Activated CD8-positive, alpha-beta T cell treated with anti-CD3 and anti-CD28 coated beads, Interleukin-2, amount 10 ng/mL, durations not matched to agents 7 days and 5 days (primary cell): ENCODE data around the gene CDCP2. TPM values are rescaled to one million over a fixed set of nuclear protein-coding genes. Genes with fewer than 3 reads are reported as not detected.
"Not testable (repeated sequence)": the region's sequence is repeated elsewhere in the genome, so short reads cannot be mapped to it uniquely, and the experiment has no call there.

Experiments
- ATAC-seq: fragments of 150-1000 bp; cut with Tn5 transposase; one replicate; pipeline ENCODE4 v1.10.0; 2021; ENCODE audit warnings: moderate library complexity
- CTCF ChIA-PET: fragments of 350-600 bp; sonication (Branson Sonifier 250); formaldehyde crosslinking; loops from one replicate; lab custom pipeline; 2021; ENCODE audit warnings: antibody characterized with exemption; lab: Charles Lee
- POLR2A ChIA-PET: fragments of 350-600 bp; sonication (Branson Sonifier 250); formaldehyde crosslinking; loops from one replicate; lab custom pipeline; 2021; ENCODE audit warnings: antibody characterized with exemption; lab: Charles Lee
- DNase-seq: peaks from one replicate; pipeline ENCODE4 v3.0.0-alpha.2; 2020
- H3K27ac Mint-ChIP-seq: one replicate; pipeline ENCODE4 v1.8.0; 2021; ENCODE audit warnings: mild to moderate bottlenecking, mixed read lengths
- H3K27me3 Mint-ChIP-seq: one replicate; pipeline ENCODE4 v1.8.0; 2021; ENCODE audit warnings: low read depth, mixed read lengths
- H3K36me3 Mint-ChIP-seq: one replicate; pipeline ENCODE4 v1.8.0; 2021; ENCODE audit warnings: low read depth, mixed read lengths
- H3K4me1 Mint-ChIP-seq: one replicate; pipeline ENCODE4 v1.8.0; 2021; ENCODE audit warnings: low read depth, mixed read lengths
- H3K4me3 Mint-ChIP-seq: one replicate; pipeline ENCODE4 v1.8.0; 2021; ENCODE audit warnings: mild to moderate bottlenecking, mixed read lengths
- H3K9me3 Mint-ChIP-seq: one replicate; pipeline ENCODE4 v1.8.0; 2022; ENCODE audit warnings: mixed read lengths; ENCODE audit not compliant: insufficient read depth
- total RNA-seq, 2 experiments: library from RNA; stranded (reverse); gene quantifications; one replicate each; pipeline ENCODE4 v1.2.3, GENCODE V29; 2021

The CDCP2 gene
- total RNA-seq, 2 experiments from 2014 or later: 0.16 TPM; not detected in 1

- DNase-seq (no peak), ATAC-seq (no peak)
- POLR2A ChIA-PET: no interaction called here
- H3K9me3 Mint-ChIP-seq: no peaks in the 10 kb centered on the region
- no peak overlapping the region for H3K4me3 Mint-ChIP-seq
- H3K27me3 Mint-ChIP-seq: no peaks in the 10 kb centered on the region
- H3K27ac Mint-ChIP-seq: no peak overlapping the region
- H3K4me1 Mint-ChIP-seq: peaks cover 5% of the 10 kb centered on the region
- H3K36me3 Mint-ChIP-seq: no peaks in the 10 kb centered on the region
- CTCF ChIA-PET: interaction anchor here (1.4 to 2.6 kb wide), 2 partner anchors 9 to 14 kb away, joined by 3 to 11 read pairs; no protein-coding TSS in a partner anchor
Observed at GRCh38 chr1:54167422-54168139, 14.8 kb upstream of the CDCP2 start.

GRCh38 chr1:54166357-54166756 is 13.6 kb upstream of the CDCP2 start:
- POLR2A ChIA-PET, H3K9me3 Mint-ChIP-seq, H3K4me1 Mint-ChIP-seq, CTCF ChIA-PET, H3K4me3 Mint-ChIP-seq, H3K36me3 Mint-ChIP-seq, H3K27me3 Mint-ChIP-seq, ATAC-seq, DNase-seq, H3K27ac Mint-ChIP-seq: not testable (repeated sequence)

- no peaks in the 10 kb centered on the region for H3K36me3 Mint-ChIP-seq
Observed at GRCh38 chr1:54165146-54165545, 12.3 kb upstream of the CDCP2 start.

DNA sequence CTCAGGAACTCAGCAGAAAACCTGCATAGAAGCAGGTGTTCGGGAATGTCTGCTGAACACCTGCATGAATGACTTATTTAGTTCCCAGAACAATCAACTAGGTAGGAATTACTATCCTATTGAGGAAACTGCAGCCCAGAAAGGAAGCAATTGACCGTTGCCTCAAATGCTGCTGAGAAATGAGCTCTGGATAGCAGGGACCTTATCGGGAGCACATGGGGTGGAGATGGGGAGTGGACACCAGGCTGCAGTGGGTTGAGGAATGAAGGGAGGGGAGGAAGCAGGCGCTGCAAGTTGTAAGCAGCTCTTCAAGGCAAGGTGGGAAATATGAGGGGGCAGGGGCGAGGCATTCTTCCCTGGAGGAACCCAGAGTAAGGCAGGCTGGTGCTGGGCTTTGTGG is 10.8 kb upstream of the CDCP2 start:
- no peaks in the 10 kb centered on the region for H3K27me3 Mint-ChIP-seq
- no peak overlapping the region for H3K4me3 Mint-ChIP-seq
- no peaks in the 10 kb centered on the region for H3K4me1 Mint-ChIP-seq
- DNase-seq: no peak
- ChIA-PET POLR2A (no interaction called here), CTCF (interaction anchor here (2.2 kb wide), 1 partner anchor 18 kb away, joined by 10 read pairs; no protein-coding TSS in a partner anchor)
- no peaks in the 10 kb centered on the region for H3K9me3 Mint-ChIP-seq
- no peak for ATAC-seq
- H3K27ac Mint-ChIP-seq: no peak overlapping the region
- H3K36me3 Mint-ChIP-seq: no peaks in the 10 kb centered on the region

More at GRCh38 chr1:54165146-54165545, 12.3 kb upstream of the CDCP2 start:
- Mint-ChIP-seq H3K9me3 (no peaks in the 10 kb centered on the region), H3K27ac (no peak overlapping the region), H3K4me1 (no peaks in the 10 kb centered on the region), H3K27me3 (no peaks in the 10 kb centered on the region), H3K4me3 (no peak overlapping the region)
- no peak for DNase-seq
- ChIA-PET POLR2A (no interaction called here), CTCF (interaction anchor here (2.2 kb wide), 1 partner anchor 16 kb away, joined by 10 read pairs; no protein-coding TSS in a partner anchor)
- no peak for ATAC-seq

DNA sequence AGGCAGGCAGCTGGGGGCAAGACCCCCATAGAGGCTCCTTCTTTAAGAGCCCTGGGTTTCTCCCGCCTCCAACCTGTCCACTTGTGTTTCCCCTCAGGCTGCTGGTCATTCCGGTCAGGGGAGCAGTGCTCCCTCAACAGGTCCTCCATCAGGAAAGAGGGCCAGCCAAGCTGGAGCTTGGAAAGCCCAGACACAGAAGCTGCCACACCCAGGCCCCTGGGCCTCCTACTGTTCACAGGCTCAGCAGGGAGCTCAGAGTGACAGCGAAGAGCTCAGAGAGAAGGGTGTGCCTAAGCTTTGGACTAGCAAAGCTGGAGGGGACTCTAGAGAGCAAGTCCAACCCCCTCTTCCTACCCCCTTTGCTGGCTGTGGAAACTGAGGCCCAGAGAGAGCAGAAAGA is 10.3 kb upstream of the CDCP2 start:
- Mint-ChIP-seq H3K27ac (no peak overlapping the region), H3K27me3 (no peaks in the 10 kb centered on the region), H3K36me3 (no peaks in the 10 kb centered on the region), H3K4me1 (no peaks in the 10 kb centered on the region), H3K4me3 (no peak overlapping the region), H3K9me3 (no peaks in the 10 kb centered on the region)
- ChIA-PET POLR2A (interaction anchor here (1.2 kb wide), 1 partner anchor 50 kb away, joined by 3 read pairs; no protein-coding TSS in a partner anchor), CTCF (no interaction called here)
- no peak for ATAC-seq
- no peak for DNase-seq

GRCh38 chr1:54161495-54162168 is 8.8 kb upstream of the CDCP2 start:
- CTCF ChIA-PET: no interaction called here
- POLR2A ChIA-PET: no interaction called here
- no peak for ATAC-seq
- Mint-ChIP-seq H3K27me3 (no peaks in the 10 kb centered on the region), H3K4me1 (no peaks in the 10 kb centered on the region), H3K27ac (no peak overlapping the region), H3K4me3 (no peak overlapping the region), H3K9me3 (no peaks in the 10 kb centered on the region), H3K36me3 (no peaks in the 10 kb centered on the region)
- DNase-seq: no peak

GRCh38 chr1:54160351-54160750 is 7.6 kb upstream of the CDCP2 start:
- Mint-ChIP-seq H3K4me3 (no peak overlapping the region), H3K27me3 (peaks cover 3% of the 10 kb centered on the region), H3K27ac (no peak overlapping the region), H3K36me3 (no peaks in the 10 kb centered on the region), H3K9me3 (no peaks in the 10 kb centered on the region), H3K4me1 (no peaks in the 10 kb centered on the region)
- ChIA-PET POLR2A (no interaction called here), CTCF (interaction anchor here (0.6 kb wide), 1 partner anchor 37 kb away, joined by 3 read pairs; no protein-coding TSS in a partner anchor)
- DNase-seq (no peak), ATAC-seq (no peak)

DNA sequence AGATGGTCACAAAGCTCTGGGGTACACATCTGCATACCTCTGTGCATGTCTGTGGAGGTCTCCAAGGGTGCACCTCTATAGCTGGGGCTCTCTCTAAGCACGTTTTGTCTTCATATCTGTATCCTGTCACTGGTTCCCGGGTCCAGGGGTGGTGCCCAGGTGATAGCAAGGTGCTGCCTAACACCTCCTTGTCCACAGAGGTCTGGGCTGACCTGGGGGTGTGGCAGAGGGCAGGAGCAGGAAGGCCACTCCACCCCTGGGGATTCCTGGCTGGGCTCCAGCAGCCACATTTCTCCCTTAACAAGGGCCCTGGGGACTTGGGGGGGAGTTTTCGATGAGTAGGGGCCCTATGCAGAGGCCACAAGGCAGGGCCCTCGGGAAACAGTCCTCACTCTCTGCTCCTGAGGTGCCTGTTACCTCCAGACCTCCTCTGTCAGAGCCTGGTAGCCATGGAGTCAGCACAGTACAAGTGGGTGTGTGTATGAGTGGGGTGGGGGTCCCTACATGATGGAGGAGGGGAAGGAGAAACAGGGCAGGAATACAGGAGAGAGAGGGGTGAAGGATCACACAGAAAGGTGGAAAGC is 7.0 kb upstream of the CDCP2 start:
- Mint-ChIP-seq H3K27ac (no peak overlapping the region), H3K9me3 (no peaks in the 10 kb centered on the region), H3K4me3 (no peak overlapping the region), H3K36me3 (no peaks in the 10 kb centered on the region), H3K4me1 (no peaks in the 10 kb centered on the region), H3K27me3 (peaks cover 3% of the 10 kb centered on the region)
- ATAC-seq (no peak), DNase-seq (no peak)
- POLR2A ChIA-PET: no interaction called here
- CTCF ChIA-PET: interaction anchor here (0.6 kb wide), 1 partner anchor 36 kb away, joined by 3 read pairs; no protein-coding TSS in a partner anchor

DNA sequence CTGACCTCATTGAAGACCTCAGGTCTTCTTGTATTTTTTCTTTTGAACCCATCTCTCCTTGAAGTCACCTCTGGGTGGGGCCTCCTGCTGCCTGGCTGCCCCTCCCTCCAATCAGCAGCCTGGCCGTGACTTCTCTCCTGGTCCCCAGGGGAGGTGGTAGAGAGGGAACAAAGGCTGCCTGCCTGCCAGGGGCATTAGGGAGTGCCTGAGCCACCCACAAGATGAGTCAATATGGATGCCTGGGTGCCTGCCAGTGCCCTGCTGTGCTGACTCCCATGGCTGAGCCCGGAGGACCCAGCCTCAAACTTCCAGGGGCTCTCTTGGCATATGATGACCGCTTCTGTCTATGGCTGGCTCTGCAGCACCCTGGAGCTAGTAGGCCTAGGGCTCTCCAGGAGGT is 5.3 kb upstream of the CDCP2 start:
- CTCF ChIA-PET: no interaction called here
- Mint-ChIP-seq H3K4me1 (no peaks in the 10 kb centered on the region), H3K4me3 (no peak overlapping the region), H3K27ac (no peak overlapping the region), H3K27me3 (peaks cover 3% of the 10 kb centered on the region), H3K9me3 (no peaks in the 10 kb centered on the region), H3K36me3 (no peaks in the 10 kb centered on the region)
- ATAC-seq (no peak), DNase-seq (no peak)
- POLR2A ChIA-PET: no interaction called here

DNA sequence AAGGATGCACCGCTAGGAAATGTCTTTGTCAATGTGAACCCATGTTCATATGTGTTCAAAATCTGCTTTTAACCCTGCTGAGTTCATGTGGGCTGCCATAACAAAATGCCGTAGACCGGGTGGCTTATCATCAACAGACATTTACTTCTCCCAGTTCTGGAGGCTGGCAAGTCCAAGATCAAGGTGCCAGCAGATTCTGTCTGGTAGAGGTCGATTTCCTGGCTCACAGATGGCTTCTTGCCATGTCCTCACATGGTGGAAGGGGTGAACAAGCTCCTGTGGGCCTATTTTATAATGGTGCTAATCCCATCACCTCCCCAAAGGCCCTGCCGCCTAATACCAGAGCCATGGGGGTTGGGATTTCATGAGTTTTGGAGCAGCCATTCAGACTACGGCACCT is 4.6 kb upstream of the CDCP2 start:
- H3K4me3 Mint-ChIP-seq: no peak overlapping the region
- H3K9me3 Mint-ChIP-seq: no peaks in the 10 kb centered on the region
- no peak for DNase-seq
- ChIA-PET CTCF (no interaction called here), POLR2A (no interaction called here)
- H3K36me3 Mint-ChIP-seq: no peaks in the 10 kb centered on the region
- peaks cover 3% of the 10 kb centered on the region for H3K27me3 Mint-ChIP-seq
- no peak overlapping the region for H3K27ac Mint-ChIP-seq
- ATAC-seq: no peak
- H3K4me1 Mint-ChIP-seq: no peaks in the 10 kb centered on the region

GRCh38 chr1:54156986-54157385 is 4.2 kb upstream of the CDCP2 start:
- H3K27ac Mint-ChIP-seq: no peak overlapping the region
- ATAC-seq: no peak
- H3K4me3 Mint-ChIP-seq: no peak overlapping the region
- DNase-seq: no peak
- POLR2A ChIA-PET: no interaction called here
- peaks cover 3% of the 10 kb centered on the region for H3K27me3 Mint-ChIP-seq
- CTCF ChIA-PET: no interaction called here
- H3K36me3 Mint-ChIP-seq: no peaks in the 10 kb centered on the region
- H3K4me1 Mint-ChIP-seq: no peaks in the 10 kb centered on the region
- H3K9me3 Mint-ChIP-seq: no peaks in the 10 kb centered on the region

DNA sequence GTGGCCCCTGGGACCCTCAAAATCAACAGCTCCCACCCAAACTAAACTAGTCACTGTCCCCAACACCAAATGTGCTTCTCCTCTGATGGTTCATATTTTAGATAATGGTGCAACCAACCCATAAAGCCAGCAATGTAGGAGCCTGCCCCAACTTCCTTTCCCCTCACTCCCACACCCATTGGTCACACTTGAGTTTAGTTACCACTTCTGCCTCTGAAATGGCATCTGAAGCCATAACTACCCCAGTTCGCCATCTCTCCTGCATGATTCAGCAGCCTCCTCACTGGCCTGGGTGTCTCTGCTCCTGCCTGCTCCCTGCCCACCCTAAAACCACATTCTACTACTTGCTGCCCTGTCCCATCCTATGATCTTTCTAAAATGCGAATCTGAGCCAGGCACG is 3.4 kb upstream of the CDCP2 start:
- CTCF ChIA-PET: no interaction called here
- no peak for ATAC-seq
- no peaks in the 10 kb centered on the region for H3K4me1 Mint-ChIP-seq
- H3K27me3 Mint-ChIP-seq: peaks cover 3% of the 10 kb centered on the region
- no peaks in the 10 kb centered on the region for H3K9me3 Mint-ChIP-seq
- DNase-seq: no peak
- POLR2A ChIA-PET: no interaction called here
- no peak overlapping the region for H3K27ac Mint-ChIP-seq
- H3K4me3 Mint-ChIP-seq: no peak overlapping the region
- H3K36me3 Mint-ChIP-seq: no peaks in the 10 kb centered on the region
